GM11168 (cell line): Measurements from ENCODE around the gene AASS.

Experiments used
- in situ Hi-C: fragments of 300-500 bp; cut with MboI; formaldehyde crosslinking; loops from one replicate; pipeline ENCODE4 v1.12.0; 2022; ENCODE audit warnings: low sequenced_read_pairs; ENCODE audit not compliant: unreplicated experiment

The AASS gene

DNA sequence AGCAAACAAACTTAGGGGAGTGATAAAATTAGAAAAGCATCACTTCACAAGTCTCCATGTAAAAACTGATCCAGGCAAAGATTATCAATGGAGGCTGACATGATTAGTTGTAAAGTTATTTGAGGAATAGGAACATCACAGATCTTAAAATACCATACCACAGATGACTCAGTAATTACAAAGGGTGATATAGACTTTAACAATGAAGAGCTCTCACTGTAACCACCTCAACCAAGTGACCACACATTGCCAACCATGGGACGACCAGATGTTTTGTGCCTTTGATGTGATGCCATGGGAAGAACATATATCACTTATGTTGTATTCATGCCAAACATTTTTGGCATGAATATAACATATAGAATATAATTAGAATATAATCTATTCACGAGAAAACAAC lies 11.7 kb downstream of the AASS start:
- in situ Hi-C loops = no loop called here

DNA sequence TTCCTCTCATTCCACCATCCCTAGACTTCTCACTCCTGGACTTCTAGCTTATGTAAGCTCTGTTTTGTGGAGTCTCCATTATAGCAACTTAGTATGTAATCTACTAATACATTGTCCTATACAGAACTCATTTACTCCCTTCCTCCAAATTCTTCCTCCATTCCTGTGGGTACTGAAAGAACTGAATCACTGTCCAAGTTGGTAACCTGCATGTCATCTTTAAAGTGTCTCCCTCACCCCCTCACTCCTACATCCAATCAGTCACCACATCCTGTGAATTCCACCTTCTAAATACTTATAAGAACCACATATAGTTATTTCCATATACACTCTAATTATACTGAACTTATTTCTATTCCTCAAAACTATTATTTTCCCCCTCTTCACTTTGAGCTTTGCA lies 20.3 kb downstream of the AASS start:
- in situ Hi-C loops = no loop called here

GRCh38 chr7:122118757-122119156 lies 25.3 kb downstream of the AASS start:
- in situ Hi-C loops = no loop called here

DNA sequence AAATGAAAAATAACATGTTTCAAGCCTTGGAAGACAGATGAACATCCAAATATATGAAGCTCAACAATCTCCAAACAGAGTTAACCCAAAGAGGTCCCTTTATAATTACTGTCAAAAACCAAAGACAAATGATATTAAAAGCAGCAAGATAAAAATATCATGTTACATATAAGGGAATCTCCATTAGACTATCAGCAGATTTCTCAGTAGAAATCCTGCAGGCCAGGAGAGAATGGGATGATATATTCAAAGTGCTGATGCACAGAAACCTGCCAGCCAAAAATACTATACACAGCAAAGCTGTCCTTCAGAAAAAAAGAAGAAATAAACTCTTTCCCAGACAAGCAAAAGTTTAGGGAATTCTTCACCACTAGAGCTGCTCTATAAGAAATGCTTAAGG lies 41.0 kb downstream of the AASS start:
- in situ Hi-C loops = no loop called here

DNA sequence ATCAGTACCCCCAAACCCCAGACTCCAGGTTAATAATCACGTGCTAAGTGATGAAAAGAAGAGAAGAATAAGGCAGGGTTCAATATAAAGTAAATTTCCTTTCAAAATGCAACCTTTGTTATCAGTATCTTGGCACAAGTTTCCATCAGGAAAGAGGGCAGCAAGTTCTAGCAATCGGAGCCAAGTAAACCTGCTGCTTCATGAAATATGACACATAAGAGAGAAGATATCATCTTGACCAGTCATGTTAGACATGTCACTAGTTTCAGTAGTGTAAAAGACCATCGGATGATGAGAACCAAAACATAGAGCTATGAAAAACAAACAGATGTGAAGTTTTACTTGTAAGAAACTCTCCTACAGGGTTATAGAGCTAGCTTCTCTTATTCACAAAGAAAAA lies 44.0 kb downstream of the AASS start:
- in situ Hi-C loops = no loop called here

GRCh38 chr7:122095642-122096041 lies 48.4 kb downstream of the AASS start:
- in situ Hi-C loops = no loop called here

- in situ Hi-C loops = no loop called here
These were observed 49.5 kb downstream of the AASS start for GRCh38 chr7:122094549-122094948.

DNA sequence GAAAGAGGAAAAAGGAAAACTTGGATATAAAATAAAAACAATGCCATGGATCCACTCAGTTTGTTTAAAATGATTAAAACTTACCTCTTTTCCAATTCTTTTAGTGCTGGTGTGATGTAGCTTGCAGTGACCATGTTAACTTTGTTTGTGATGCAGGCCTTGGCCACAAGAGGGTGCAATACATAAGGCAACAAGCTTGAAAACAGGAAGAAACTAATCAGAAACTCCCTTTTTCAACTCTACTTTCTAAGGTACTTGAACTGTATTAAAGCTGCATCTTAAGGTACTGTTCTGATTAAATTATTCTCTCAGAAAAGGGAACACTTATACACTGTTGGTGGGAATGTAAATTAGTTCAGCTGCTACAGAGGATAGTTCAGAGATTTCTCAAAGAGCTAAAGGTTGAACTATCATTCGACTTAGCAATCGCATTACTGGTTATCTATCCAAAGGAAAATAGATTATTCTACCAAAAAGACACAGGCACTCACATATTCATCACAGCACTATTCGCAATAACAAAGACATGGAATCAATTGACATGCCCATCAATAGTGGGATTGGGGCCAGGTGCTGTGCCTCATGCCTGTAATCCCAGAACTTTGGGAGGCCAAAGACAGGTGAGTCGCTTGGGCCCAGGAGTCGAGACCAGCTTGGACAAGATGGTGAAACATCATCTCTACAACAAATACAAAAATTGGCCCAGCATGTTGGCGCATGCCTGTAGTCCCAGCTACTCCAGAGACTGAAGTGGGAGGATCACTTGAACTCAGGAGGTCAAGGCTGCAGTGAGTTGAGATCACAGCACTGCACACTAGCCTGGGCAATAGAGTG lies 50.9 kb downstream of the AASS start:
- in situ Hi-C loops = no loop called here

- in situ Hi-C loops = no loop called here
These were observed 61.4 kb downstream of the AASS start for GRCh38 chr7:122082670-122083069.

GRCh38 chr7:122082160-122082559 lies 61.9 kb downstream of the AASS start:
- in situ Hi-C loops = no loop called here

DNA sequence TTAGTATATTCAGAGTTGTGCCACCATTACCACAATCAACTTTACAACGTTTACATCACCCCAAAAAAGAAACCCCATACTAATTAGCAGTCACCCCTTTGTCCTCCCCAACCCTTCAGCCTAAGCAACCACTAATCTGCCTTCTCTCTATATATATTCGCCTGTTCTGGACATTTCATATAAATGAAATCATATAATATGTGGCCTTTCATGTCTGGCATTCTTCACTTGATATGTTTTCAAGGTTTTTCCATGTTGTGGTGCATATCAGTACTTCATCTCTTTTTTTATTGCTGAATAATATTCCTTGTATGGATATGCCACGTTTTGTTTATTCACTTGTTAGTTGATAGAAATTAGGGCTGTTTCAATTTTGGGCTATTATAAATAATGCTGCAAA lies 70.4 kb downstream of the AASS start:
- in situ Hi-C loops = no loop called here

DNA sequence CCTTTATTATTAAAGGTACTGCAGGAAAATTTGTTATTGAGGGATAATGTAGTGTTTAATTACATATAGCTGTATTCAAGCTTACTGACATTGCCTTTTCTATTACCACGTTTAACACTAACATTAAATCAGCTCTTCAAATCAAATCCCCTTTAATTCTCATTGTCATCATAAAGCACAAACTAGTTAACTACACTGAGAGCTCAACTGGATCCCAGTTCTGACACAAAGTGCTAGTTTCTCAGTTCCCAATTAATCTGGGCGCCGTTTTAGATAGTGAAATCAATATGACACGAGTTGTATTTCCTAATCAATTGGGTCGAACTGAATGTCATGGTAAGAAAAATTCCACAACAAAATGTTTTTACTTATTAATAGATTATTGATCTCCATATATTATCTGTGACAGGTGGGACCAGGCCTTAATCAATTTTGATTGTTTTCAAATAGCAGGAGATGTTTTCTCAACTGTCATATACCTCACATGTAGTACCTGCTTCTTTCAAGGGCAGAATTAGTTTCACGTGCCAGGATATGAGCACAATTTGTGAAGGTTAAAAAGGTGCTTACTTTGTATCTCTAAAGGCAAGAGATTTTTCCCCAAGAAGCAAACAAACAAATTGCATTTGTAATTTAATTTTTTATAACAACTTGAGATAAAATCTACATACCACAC lies 71.0 kb downstream of the AASS start:
- in situ Hi-C loops = no loop called here

DNA sequence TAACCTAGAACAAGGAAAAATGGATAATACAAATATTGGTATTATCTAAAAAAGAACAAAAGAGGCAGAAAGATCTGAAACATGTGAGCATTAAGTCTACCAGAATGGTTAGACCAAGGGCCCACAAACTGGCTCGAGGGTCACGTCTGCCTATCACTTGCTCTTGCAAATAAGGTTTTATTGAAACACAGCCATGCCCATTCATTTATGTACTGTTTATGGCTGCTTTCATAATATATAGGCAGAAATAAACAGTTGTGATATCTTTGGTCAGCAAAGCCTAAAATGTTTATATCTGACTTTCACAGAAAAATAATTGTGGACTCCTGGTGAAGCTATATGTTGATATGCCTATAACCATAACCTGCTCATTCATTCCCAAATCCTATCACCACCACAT lies 71.8 kb downstream of the AASS start:
- in situ Hi-C loops = no loop called here

DNA sequence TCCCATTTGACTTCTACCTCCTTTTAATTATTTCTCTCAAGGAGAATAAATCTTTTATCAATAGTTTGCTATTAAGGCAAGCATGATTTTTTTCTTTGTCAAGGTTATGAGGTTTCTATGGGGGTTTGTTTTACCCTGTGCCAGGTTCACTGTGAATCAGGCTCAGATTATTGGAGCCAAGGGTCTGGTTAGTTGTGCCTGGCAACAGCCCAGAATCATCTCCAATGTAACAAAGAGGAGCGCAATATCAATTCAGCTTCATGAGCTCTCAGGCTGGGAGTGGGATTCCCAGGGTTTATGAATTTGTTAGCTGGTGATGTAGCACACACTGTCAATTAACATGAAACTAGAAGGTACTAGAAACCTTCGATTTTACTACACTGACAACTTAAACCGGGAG lies 73.2 kb downstream of the AASS start:
- in situ Hi-C loops = no loop called here

DNA sequence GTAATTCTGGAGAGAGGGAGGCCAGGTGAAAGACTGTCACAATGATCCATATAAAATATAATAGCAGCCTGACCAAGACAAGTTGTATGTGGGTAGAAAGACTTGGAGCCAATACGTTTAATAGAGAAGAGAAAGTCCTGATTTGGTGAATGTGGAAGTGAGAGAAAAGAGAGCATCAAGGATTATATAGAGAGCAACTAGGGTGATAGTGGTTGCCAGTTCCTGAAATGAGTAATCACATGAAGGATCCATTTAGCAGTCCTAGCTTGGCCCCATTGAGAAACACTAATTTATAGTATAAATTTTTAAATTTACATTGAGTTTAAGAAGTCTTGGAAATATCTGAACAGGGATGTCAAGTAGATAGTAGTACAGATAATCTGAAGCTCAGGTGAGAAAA lies 74.0 kb downstream of the AASS start:
- in situ Hi-C loops = no loop called here

DNA sequence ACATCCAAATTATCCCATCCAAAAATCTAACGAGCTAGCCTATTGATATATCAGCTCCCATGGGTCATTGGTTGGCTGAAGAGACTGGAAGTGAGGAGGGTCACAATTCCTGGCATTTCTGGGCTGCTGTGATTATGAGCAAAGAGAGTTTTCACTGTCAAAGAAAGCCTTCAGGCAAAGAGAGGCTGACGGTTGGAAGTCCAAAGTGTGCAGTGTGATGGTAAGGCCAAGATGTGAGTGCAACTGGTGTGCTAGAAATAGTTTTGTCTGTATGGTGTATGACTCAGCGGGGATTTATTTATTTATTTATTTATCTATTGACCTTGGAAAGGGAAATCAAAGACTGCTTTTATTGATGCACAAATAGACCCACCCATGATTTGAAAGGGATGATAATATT lies 75.0 kb downstream of the AASS start:
- in situ Hi-C loops = no loop called here

DNA sequence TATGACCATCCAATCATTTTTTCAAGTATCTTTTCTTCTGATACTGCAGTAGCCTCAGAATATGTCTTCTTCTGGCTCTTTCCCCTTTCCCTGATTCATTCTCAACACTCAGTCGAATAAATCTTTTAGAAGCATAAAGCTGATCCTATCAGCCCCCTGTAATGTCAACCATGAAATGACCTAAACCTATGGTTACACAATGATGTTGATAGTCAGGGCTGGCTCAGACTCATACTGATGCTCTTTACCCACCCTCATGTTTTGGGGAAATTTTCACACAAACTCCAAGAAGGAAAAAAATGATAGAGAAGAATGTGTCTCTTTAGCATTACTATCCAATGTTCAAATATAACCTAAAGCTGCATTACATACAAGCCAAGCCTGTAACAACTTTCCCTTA lies 76.0 kb downstream of the AASS start:
- in situ Hi-C loops = no loop called here

DNA sequence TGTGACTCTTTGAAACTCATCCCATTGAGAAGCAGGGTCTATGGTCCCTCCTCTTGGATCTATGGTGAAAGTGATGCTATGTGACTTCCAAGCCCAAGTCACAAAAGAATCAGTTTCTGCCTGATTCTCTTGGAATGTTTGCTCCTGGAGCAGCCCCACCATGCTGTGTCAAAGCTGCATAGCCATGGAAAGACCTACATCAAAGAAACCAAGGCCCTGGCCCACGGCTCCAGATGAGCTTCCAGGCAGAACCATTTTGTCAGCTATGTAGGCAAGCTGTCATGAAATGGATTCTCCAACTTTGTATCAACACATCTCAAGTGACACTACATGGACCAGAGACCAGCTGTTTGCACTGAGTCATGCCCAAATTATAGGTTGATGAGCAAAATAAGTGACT lies 77.0 kb downstream of the AASS start:
- in situ Hi-C loops = no loop called here

GRCh38 chr7:122064971-122065370 lies 79.1 kb downstream of the AASS start:
- in situ Hi-C loops = no loop called here

DNA sequence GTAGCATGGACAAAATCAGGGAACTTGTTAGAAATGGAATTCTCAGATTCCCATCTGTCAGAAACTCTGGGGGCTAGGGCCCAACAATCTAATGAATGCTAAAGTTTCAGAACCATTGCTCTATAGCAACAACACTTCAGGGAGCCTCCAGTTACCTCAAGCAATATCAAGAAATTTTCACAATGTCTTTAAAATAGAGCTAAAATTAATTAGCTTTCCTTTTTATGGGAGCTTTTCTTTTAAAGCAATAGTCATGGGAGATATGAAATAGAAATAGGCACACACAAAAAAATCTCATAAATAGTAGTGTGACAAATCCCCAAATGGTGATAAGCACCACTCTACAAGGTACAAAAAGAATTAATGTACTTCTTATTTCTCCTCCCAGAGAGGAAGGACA lies 80.9 kb downstream of the AASS start:
- in situ Hi-C loops = no loop called here

- in situ Hi-C loops = no loop called here
These were observed 84.5 kb downstream of the AASS start for GRCh38 chr7:122059542-122059941.

DNA sequence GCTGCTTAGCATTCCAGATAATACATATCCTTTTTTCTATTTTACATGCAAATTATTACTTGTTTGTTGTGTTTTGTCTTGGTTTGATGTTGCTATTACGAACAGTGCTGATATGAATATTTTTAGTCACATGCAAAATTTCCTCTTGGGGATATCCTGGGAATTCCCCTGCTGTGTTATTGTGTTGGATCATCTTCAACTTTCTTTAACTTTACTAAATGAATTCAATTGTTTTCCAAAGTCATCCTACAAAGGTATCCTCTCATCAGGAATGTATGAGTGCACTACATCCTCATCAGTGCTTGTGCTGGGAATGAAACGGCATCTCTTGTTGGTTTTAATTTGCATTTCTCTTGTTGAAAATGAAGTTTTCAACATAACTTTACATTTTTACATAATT lies 87.1 kb downstream of the AASS start:
- in situ Hi-C loops = no loop called here
